GM19035 (cell line): Measurements from ENCODE around the gene ZNF560.

Experiments used
- ATAC-seq: cut with Tn5 transposase; IDR thresholded peaks from one replicate; pipeline ENCODE4 v1.9.1; 2021; ENCODE audit not compliant: unreplicated experiment

Gene ZNF560

DNA sequence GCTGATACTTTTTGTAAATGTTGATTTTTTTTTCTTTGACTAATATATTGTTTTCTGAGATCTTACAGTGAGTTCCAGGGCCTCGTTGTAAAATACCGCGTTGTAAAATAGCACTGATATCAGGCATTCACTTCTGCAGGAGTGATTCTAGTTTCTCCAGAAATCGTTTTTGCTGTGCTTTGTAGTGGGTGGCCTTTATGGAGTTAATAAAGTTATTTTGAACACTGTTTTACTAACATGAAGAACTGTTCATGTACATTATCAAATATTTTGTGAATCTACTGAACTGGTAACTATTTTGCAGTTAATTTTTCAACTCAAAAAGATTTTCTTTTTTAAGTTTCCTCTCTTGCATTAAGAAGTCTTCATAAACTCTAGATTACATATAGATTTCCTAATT, 62.1 kb downstream of the ZNF560 start:
- no peak for ATAC-seq

DNA sequence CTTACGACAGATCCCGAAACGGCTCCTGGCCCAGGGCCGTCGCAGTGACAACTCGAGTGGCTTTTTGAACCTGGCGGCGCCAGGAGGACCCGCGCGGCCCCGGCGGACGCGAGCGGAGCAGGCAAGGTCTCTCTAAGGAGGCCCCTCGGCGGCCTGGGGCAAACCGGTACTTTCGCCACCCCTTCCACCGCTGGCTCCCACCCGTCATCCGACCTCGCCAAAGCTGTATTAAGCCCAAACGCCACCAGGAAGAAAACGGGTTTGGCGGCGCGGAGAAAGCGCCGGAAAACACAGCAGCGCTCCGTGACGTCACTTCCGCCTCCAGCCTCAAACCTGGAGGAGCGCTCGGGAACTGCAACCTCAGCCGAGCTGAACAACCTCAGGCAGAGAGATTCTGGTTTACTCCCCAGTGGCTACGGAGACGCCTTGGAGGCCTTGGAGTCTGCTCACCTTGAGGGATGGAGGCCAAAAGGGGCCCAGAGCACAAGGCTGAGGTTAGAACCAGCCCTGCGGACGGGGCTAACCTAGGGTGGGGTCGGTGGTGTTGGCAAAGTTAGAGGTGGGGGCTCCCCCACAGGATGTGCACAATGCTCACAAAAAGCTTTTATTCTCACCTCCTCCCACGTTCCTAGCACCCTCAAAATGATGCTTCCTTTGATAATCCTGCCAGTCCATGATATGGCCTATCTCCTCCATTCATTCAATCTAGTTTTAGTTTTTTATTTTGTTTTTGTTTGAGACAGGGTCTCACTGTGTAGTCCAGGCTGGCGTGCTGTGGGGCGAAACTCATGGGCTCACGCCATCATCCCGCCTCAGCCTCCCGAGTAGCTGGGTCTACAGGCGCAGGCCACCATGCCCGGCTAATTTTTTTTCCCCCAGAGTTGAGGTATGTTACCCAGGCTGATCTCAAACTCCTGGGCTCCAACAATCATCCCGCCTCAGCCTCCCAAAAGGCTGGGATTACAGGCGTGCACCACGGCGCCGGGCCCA, 62.8 kb downstream of the ZNF560 start, which contains the start of gene ZNF266:
Gene ZNF266, minus strand, starts transcription at position 295 of the 990 bp plus-strand sequence. CDS start 15,484 bp downstream, outside the sequence.
- peak; percentile 90 for ATAC-seq

GRCh38 chr19:9431475-9431874, 66.9 kb downstream of the ZNF560 start:
- ATAC-seq, result no peak

DNA sequence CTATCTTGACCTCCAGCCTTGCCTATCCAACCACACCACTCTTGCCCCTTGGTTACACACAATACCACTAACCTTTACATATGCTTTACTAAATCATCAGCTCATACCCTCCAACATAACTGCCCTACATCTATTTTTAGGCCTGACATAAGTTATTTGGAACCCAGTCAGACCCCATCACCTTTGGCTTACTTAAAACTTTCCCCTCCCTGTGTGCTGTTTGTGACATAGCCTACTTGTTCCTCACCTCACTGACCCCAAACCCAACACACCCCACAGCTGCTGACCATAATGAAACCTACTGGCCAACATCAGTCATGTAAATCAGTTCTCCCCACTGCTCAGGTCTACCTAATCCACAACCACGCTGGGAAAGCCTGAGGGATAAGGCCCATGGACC, 68.0 kb downstream of the ZNF560 start:
- ATAC-seq, result no peak

DNA sequence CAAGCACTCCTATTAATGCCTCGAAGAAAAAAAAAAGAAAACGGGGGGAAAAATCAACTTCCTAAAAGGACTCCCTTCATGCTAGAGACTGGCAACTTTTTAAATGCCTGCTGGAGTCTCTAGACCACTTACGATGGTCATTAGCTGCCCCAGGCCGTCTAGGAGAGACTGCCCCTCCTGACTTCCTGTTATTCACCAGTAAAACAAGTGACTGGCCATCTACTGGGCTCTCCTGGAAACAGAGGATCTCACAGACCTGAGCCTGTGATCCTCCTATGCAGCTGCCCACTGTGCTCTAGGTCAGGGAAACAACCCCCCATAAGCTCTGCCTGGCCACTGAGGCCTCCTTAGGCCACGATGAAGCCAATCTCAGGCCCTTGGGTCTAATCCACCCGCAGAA, 70.5 kb downstream of the ZNF560 start:
- ATAC-seq, result no peak
